ENCODE measurements around the gene SLC39A11.

Gene SLC39A11

DNA sequence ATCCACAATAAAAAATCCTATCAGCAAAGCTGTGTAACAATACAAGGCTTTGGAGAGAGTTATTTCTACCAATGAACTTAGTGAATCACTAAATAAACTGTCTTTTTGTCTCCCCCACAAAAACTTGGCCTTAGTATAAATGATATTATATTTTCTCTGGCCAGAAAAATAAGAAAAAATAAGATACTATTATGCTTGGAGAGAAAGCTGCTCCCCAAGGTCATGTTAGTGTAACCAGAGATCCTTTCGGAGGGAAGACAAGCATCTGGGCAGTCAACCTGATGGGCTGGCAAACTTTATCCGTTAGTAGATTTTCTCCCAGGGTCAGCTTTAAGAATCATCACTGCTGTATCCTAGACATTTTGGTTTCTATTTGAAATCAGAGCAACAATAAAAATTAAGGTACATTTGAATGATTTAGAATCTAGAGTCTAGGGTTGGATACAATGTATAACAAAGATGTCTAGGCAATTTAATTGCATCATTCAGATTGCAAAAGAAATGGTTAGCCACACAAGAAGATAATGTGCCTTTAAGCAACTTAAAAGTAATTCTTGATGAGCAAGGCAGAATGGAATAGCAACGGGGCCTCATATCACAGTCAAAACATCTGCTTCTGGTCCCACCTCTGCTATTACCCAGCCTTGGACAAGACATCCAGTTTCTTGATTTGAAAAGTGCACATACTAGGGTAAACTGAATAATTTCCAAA is 280.4 kb downstream of the SLC39A11 start:
- Histone ChIP-seq H3K27ac (no peak overlapping the region), H3K9ac (no peak overlapping the region), H4K20me1 (ENCODE audit: insufficient read depth) (no peaks in the 10 kb centered on the region), H3K4me1 (ENCODE audit: low read depth, poor library complexity, severe bottlenecking) (no peaks in the 10 kb centered on the region), H3K36me3 (ENCODE audit: insufficient read depth) (no peaks in the 10 kb centered on the region), H3K4me3 (IDR thresholded peaks at IDR 0.05; ENCODE audit: insufficient read depth, low read depth, low read length) (no peak overlapping the region), H3K4me2 (no peak overlapping the region), H3K27me3 (ENCODE audit: insufficient read depth, low read depth) (no peaks in the 10 kb centered on the region), H3K79me2 (ENCODE audit: insufficient read depth, low read depth) (no peaks in the 10 kb centered on the region), H2AFZ (ENCODE audit: low read depth) (no peak overlapping the region)
- TF ChIP-seq, protein P1, sequence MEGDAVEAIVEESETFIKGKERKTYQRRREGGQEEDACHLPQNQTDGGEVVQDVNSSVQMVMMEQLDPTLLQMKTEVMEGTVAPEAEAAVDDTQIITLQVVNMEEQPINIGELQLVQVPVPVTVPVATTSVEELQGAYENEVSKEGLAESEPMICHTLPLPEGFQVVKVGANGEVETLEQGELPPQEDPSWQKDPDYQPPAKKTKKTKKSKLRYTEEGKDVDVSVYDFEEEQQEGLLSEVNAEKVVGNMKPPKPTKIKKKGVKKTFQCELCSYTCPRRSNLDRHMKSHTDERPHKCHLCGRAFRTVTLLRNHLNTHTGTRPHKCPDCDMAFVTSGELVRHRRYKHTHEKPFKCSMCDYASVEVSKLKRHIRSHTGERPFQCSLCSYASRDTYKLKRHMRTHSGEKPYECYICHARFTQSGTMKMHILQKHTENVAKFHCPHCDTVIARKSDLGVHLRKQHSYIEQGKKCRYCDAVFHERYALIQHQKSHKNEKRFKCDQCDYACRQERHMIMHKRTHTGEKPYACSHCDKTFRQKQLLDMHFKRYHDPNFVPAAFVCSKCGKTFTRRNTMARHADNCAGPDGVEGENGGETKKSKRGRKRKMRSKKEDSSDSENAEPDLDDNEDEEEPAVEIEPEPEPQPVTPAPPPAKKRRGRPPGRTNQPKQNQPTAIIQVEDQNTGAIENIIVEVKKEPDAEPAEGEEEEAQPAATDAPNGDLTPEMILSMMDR (conservative IDR thresholded peaks at IDR 0.05; ENCODE audit: low read depth, low read length), result no peak

DNA sequence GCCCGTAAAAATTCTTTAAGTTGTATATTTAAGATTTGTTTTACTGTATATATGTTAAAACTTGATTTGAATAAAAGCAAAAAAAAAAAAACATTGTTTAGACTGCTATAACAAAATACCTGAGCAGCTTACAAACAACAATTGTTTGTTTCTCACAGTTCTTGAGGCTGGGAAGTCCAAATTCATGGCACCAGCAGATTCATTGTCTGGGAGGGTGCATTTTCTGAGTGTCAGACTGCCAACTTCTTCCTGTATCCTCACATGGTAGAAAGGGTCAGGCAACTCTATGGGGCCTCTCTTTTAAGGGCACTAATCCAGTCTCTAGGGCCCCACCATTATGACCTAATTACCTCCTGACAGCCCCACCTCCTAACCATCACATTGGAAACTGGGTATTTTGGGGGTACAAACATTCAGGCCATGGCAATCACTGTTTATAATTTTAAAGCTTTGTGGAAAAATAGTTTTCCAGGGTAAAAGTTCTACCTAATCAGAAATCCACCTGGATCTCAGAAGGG is 281.4 kb downstream of the SLC39A11 start:
- no peaks in the 10 kb centered on the region for H3K4me1 ChIP-seq (ENCODE audit: low read depth, poor library complexity, severe bottlenecking)
- no peaks in the 10 kb centered on the region for H3K27me3 ChIP-seq (ENCODE audit: insufficient read depth, low read depth)
- H3K79me2 ChIP-seq (ENCODE audit: insufficient read depth, low read depth), result no peaks in the 10 kb centered on the region
- no peak overlapping the region for H3K4me3 ChIP-seq (IDR thresholded peaks at IDR 0.05; ENCODE audit: insufficient read depth, low read depth, low read length)
- H4K20me1 ChIP-seq (ENCODE audit: insufficient read depth), result no peaks in the 10 kb centered on the region
- no peak overlapping the region for H3K9ac ChIP-seq
- TF ChIP-seq, protein P1 (conservative IDR thresholded peaks at IDR 0.05; ENCODE audit: low read depth, low read length), result no peak
- H3K4me2 ChIP-seq, result no peak overlapping the region
- H3K27ac ChIP-seq, result no peak overlapping the region
- H2AFZ ChIP-seq (ENCODE audit: low read depth), result no peak overlapping the region
- no peaks in the 10 kb centered on the region for H3K36me3 ChIP-seq (ENCODE audit: insufficient read depth)

DNA sequence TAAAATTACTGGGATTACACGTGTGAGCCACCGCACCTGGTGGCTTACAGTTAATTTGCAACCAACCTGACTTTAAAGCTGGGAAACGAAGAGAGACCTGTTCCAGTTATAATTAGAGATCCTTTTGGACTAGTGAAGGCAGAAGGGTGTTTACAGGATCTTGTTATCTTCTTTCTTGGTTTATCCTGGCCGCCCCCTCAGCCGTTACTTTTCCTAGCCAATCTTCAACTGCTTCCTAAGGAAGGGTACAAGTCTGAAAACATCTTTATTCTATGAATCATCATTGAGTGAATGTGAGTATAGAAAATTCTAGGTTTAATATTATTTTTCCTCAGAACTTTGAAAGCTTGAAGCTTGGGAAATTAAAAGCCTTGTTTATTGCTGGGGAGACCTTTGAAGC is 286.5 kb downstream of the SLC39A11 start:
- TF ChIP-seq, protein P1 (conservative IDR thresholded peaks at IDR 0.05; ENCODE audit: low read depth, low read length), result no peak
- Histone ChIP-seq H3K36me3 (ENCODE audit: insufficient read depth) (no peaks in the 10 kb centered on the region), H3K4me1 (ENCODE audit: low read depth, poor library complexity, severe bottlenecking) (no peaks in the 10 kb centered on the region), H3K4me2 (no peak overlapping the region), H3K27ac (no peak overlapping the region), H3K4me3 (IDR thresholded peaks at IDR 0.05; ENCODE audit: insufficient read depth, low read depth, low read length) (no peak overlapping the region), H3K27me3 (ENCODE audit: insufficient read depth, low read depth) (no peaks in the 10 kb centered on the region), H4K20me1 (ENCODE audit: insufficient read depth) (no peaks in the 10 kb centered on the region), H2AFZ (ENCODE audit: low read depth) (no peak overlapping the region), H3K79me2 (ENCODE audit: insufficient read depth, low read depth) (no peaks in the 10 kb centered on the region), H3K9ac (no peak overlapping the region)

GRCh38 chr17:72804949-72805707 is 287.4 kb downstream of the SLC39A11 start:
- Histone ChIP-seq H4K20me1 (ENCODE audit: insufficient read depth) (no peaks in the 10 kb centered on the region), H3K27me3 (ENCODE audit: insufficient read depth, low read depth) (no peaks in the 10 kb centered on the region), H3K79me2 (ENCODE audit: insufficient read depth, low read depth) (no peaks in the 10 kb centered on the region), H3K9ac (no peak overlapping the region), H3K4me3 (IDR thresholded peaks at IDR 0.05; ENCODE audit: insufficient read depth, low read depth, low read length) (no peak overlapping the region), H3K27ac (no peak overlapping the region), H2AFZ (ENCODE audit: low read depth) (no peak overlapping the region), H3K4me2 (no peak overlapping the region), H3K36me3 (ENCODE audit: insufficient read depth) (no peaks in the 10 kb centered on the region), H3K4me1 (ENCODE audit: low read depth, poor library complexity, severe bottlenecking) (no peaks in the 10 kb centered on the region)
- TF ChIP-seq, protein P1 (conservative IDR thresholded peaks at IDR 0.05; ENCODE audit: low read depth, low read length), result no peak
